ENCODE measurements around the gene IQGAP2. TPM values are rescaled to one million over a fixed set of nuclear protein-coding genes. Genes with fewer than 3 reads are reported as not detected.
"Not testable (repeated sequence)": the region's sequence is repeated elsewhere in the genome, so short reads cannot be mapped to it uniquely, and the experiment has no call there.

The IQGAP2 gene
- total and polyA plus RNA-seq, 8 donors, result 15.6 to 29.1 (median 17.1) TPM

GRCh38 chr5:76364226-76364589 is 38.9 kb upstream of the IQGAP2 start:
- peaks cover 0 to 4% of the 10 kb centered on the region in 2 donors for H3K4me1 ChIP-seq
- no peaks in the 10 kb centered on the region for H3K36me3 ChIP-seq
- no peak for TF ChIP-seq CTCF (IDR thresholded peaks at IDR 0.05)
- ATAC-seq (no peak), DNase-seq (no peak)
- no peaks in the 10 kb centered on the region for H3K27me3 ChIP-seq
- no peak overlapping the region for H3K27ac ChIP-seq
- no peak overlapping the region for H3K4me3 ChIP-seq
- no peaks in the 10 kb centered on the region for H3K9me3 ChIP-seq
- intact Hi-C loops (cut with DNase I), result no loop called here

DNA sequence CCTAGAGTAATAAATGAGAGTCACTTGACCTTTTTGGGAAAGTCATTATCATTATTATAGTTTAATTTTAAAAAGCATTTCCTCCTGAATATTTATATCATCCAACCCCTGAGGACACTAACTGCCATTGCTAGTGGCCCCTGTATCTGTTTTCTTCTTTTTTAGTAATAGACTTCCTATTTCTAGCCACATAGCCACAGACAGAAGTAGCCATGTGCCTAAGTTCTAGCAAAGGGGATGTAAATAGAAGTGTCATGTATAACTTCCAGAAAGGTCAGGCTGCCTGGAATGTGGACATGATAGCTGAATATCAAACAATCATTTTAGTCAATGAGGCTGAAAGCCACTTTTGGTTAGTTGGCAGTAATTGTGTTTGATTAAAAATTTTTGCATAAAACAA is 37.5 kb upstream of the IQGAP2 start:
- Histone ChIP-seq H3K27ac (no peak overlapping the region), H3K36me3 (no peaks in the 10 kb centered on the region), H3K4me3 (no peak overlapping the region), H3K27me3 (no peaks in the 10 kb centered on the region), H3K4me1 (peaks cover 0 to 4% of the 10 kb centered on the region in 2 donors), H3K9me3 (no peaks in the 10 kb centered on the region)
- intact Hi-C loops (cut with DNase I), result no loop called here
- peak; percentile 19 for ATAC-seq
- TF ChIP-seq CTCF (IDR thresholded peaks at IDR 0.05), result no peak
- no peak for DNase-seq

- Histone ChIP-seq H3K9me3 (no peaks in the 10 kb centered on the region), H3K4me3 (no peak overlapping the region), H3K4me1 (peaks cover 0 to 4% of the 10 kb centered on the region in 2 donors), H3K27ac (no peak overlapping the region), H3K36me3 (no peaks in the 10 kb centered on the region), H3K27me3 (no peaks in the 10 kb centered on the region)
- no peak for ATAC-seq
- DNase-seq, result no peak
- intact Hi-C loops (cut with DNase I), result no loop called here
- TF ChIP-seq CTCF (IDR thresholded peaks at IDR 0.05), result no peak
Measured at GRCh38 chr5:76366596-76366995, 36.5 kb upstream of the IQGAP2 start.

DNA sequence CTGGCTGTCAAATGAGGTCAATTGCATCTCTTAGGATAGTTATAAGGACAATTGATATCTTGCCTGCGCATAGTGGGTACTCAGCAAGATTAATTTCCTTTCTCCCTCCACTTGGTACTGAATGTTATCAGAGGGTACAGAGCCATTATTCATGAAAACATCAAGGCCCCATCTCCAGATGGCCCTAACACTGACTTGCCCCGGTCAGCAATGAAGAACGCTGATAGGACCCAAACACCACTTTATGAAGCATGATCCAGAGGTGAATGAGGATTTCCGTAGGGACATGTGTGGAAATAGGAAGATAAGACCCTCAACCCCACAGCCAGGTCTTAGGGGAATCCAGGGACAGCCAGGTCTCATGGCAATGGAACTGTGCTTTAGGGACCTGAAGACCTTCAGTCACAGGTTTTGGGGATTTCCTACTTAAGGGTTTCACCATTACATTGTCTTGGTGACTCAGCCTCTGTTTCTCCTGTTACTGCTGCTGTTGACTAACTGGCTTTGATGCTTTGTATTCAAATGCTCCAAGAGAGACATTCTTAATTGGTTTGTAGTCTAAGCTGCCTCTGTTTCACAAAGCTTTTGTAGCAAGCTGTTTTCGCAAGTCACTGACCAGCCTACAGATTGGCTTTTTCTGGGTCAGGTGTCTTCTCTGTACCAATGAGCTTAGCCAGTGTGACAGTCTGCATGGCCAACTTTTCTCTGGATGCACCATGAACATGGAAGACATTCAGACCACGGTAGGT is 35.3 kb upstream of the IQGAP2 start:
- no peak for TF ChIP-seq CTCF (IDR thresholded peaks at IDR 0.05)
- Histone ChIP-seq H3K27me3 (no peaks in the 10 kb centered on the region), H3K36me3 (no peaks in the 10 kb centered on the region), H3K9me3 (no peaks in the 10 kb centered on the region), H3K4me1 (peaks cover 0 to 4% of the 10 kb centered on the region in 2 donors), H3K27ac (no peak overlapping the region), H3K4me3 (no peak overlapping the region)
- intact Hi-C loops (cut with DNase I), result no loop called here
- ATAC-seq (no peak), DNase-seq (no peak)

GRCh38 chr5:76368941-76369340 is 34.1 kb upstream of the IQGAP2 start:
- TF ChIP-seq CTCF (IDR thresholded peaks at IDR 0.05), result no peak

GRCh38 chr5:76369668-76370067 is 33.4 kb upstream of the IQGAP2 start:
- DNase-seq; H3K9me3 ChIP-seq; H3K4me1 ChIP-seq; H3K36me3 ChIP-seq; H3K27ac ChIP-seq; intact Hi-C loops (cut with DNase I); H3K27me3 ChIP-seq; ATAC-seq; H3K4me3 ChIP-seq: not testable (repeated sequence)

More at GRCh38 chr5:76368941-76369340, 34.1 kb upstream of the IQGAP2 start:
- no peaks in the 10 kb centered on the region for H3K27me3 ChIP-seq
- ATAC-seq (no peak), DNase-seq (no peak)
- no peaks in the 10 kb centered on the region for H3K36me3 ChIP-seq
- intact Hi-C loops (cut with DNase I), result no loop called here
- H3K9me3 ChIP-seq, result no peaks in the 10 kb centered on the region
- H3K27ac ChIP-seq, result no peak overlapping the region
- H3K4me1 ChIP-seq, result peaks cover 0 to 4% of the 10 kb centered on the region in 2 donors
- no peak overlapping the region for H3K4me3 ChIP-seq

All from left lung (tissue), 10 donors.